HepG2 (cell line): ENCODE data around the gene PNPLA2. TPM values are rescaled to one million over a fixed set of nuclear protein-coding genes. Genes with fewer than 3 reads are reported as not detected.
A peak's percentile ranks its signal among the peaks of the same experiment; 100 is the strongest.

Source experiments
- ATAC-seq: fragments of 200-7000 bp; cut with Tn5 transposase; 3 replicates; pipeline ENCODE4 v1.9.1; 2020; ENCODE audit warnings: mild to moderate bottlenecking, moderate library complexity
- BruUV-seq: library from RNA; stranded (reverse); fragments of 400-500 nt; replicated peaks from 2 replicates; lab custom pipeline; 2021; lab: Mats Ljungman, UMichigan
- CTCF ChIA-PET: fragments of 300-600 bp; formaldehyde crosslinking; extraction: SDS; loops from one replicate; lab custom pipeline; 2021; ENCODE audit warnings: low total read pairs, inconsistent platforms, low intra/inter-chr PET ratio; lab: Yijun Ruan, JAX
- POLR2A ChIA-PET: fragments of 350-600 bp; sonication (Branson Sonifier 250); formaldehyde crosslinking; loops from one replicate; lab custom pipeline; 2020; ENCODE audit warnings: antibody characterized with exemption, inconsistent platforms; lab: Yijun Ruan, JAX
- DNase-seq: peaks from one replicate; pipeline ENCODE4 v3.0.0-alpha.2; 2015; ENCODE audit warnings: low spot score
- FAIRE-seq: peaks from 3 replicates; lab custom pipeline; 2011; peaks lifted over from hg19 to GRCh38; lab: Jason Lieb, UNC
- H2AFZ ChIP-seq: one replicate; pipeline ENCODE4 v1.6.1; 2011; ENCODE audit warnings: low read length, inconsistent platforms
- H3K27ac ChIP-seq: fragments of 300-600 bp; 3 replicates; pipeline ENCODE4 v1.8.0; 2011; ENCODE audit warnings: mixed run types, mild to moderate bottlenecking, mixed read lengths, low read length, inconsistent platforms; ENCODE audit not compliant: insufficient read depth; ENCODE audit errors: extremely low read length
- H3K27me3 ChIP-seq, 2 experiments: fragments of 200-600 bp in 1 of 2; 2 replicates in 1 of 2; 3 replicates in 1 of 2; pipeline versions ENCODE4 v1.6.0 to v1.8.0; 2011; ENCODE audit warnings: low read length in 2 of 2, mild to moderate bottlenecking in 2 of 2, moderate library complexity in 2 of 2, inconsistent platforms in 1 of 2; ENCODE audit not compliant: insufficient read depth in 2 of 2, control insufficient read depth in 1 of 2
- H3K36me3 ChIP-seq, 2 experiments: fragments of 200-600 bp in 1 of 2; replicated peaks in 1 of 2; 2 replicates in 1 of 2; 3 replicates in 1 of 2; pipeline versions ENCODE4 v1.5.1 to v1.8.0; 2011; ENCODE audit warnings: low read length in 2 of 2, inconsistent platforms in 1 of 2; ENCODE audit not compliant: insufficient read depth in 2 of 2, control insufficient read depth in 1 of 2
- H3K4me1 ChIP-seq: 2 replicates; pipeline ENCODE4 v1.5.1; 2012; ENCODE audit warnings: low read length, inconsistent platforms; ENCODE audit not compliant: insufficient read depth
- H3K4me2 ChIP-seq: 2 replicates; pipeline ENCODE4 v1.6.0; 2011; ENCODE audit warnings: low read depth, low read length, inconsistent platforms
- H3K4me3 ChIP-seq, 3 experiments: fragments of 200-600 bp in 1 of 3; sonication (generic), shearing (Covaris generic) in 1 of 3; replicated peaks in 1 of 3; 2 replicates each; pipeline ENCODE4 v1.5.1; 2011 to 2016; ENCODE audit warnings: low read length in 3 of 3, inconsistent platforms in 2 of 3, low read depth in 2 of 3, mild to moderate bottlenecking in 2 of 3, control low read depth in 1 of 3, mixed read lengths in 1 of 3; ENCODE audit not compliant: insufficient read depth in 1 of 3
- H3K79me2 ChIP-seq: one replicate; pipeline ENCODE4 v1.6.1; 2011; ENCODE audit warnings: low read length, inconsistent platforms; ENCODE audit not compliant: insufficient read depth
- H3K9ac ChIP-seq: 2 replicates; pipeline ENCODE4 v1.6.0; 2011; ENCODE audit warnings: mild to moderate bottlenecking, low read depth, low read length, inconsistent platforms; ENCODE audit not compliant: insufficient read depth
- H3K9me3 ChIP-seq: 2 replicates; pipeline ENCODE4 v1.5.1; 2012; ENCODE audit warnings: mild to moderate bottlenecking, low read length
- H4K20me1 ChIP-seq: 2 replicates; pipeline ENCODE4 v1.6.0; 2011; ENCODE audit warnings: inconsistent platforms, mild to moderate bottlenecking, low read length, moderate library complexity; ENCODE audit not compliant: insufficient read depth
- KLF16 ChIP-seq, 2 experiments: sonication (generic) in 1 of 2; formaldehyde crosslinking in 1 of 2; IDR thresholded peaks; 2 replicates each; pipeline versions ENCODE4 v1.6.1 to v1.8.0; 2016 to 2023; ENCODE audit warnings: missing genetic modification reagents in 2 of 2, missing compliant biosample characterization in 1 of 2
- MAX ChIP-seq: IDR thresholded peaks from 2 replicates; pipeline ENCODE4 v1.6.1; 2012; ENCODE audit warnings: inconsistent platforms
- MIER2 ChIP-seq: IDR thresholded peaks from 2 replicates; pipeline ENCODE4 v1.6.1; 2016; ENCODE audit warnings: missing biosample characterization, missing genetic modification reagents
- POLR2A ChIP-seq, 2 experiments: IDR thresholded peaks; 2 replicates each; pipeline ENCODE4 v1.6.1; 2011; ENCODE audit warnings: low read depth in 2 of 2, low read length in 2 of 2, mild to moderate bottlenecking in 1 of 2, moderate library complexity in 1 of 2; ENCODE audit not compliant: insufficient read depth in 1 of 2
- RBFOX2 ChIP-seq: fragments of 200-400 bp; formaldehyde crosslinking; IDR thresholded peaks from 2 replicates; pipeline ENCODE4 v1.6.1; 2017; ENCODE audit warnings: low read depth, mild to moderate bottlenecking, low read length
- TOE1 ChIP-seq: sonication (generic); formaldehyde crosslinking; IDR thresholded peaks from 2 replicates; pipeline ENCODE4 v1.4.0; 2020; ENCODE audit warnings: mild to moderate bottlenecking, missing genetic modification reagents
- ZFP36L2 ChIP-seq: sonication (generic); formaldehyde crosslinking; IDR thresholded peaks from 2 replicates; pipeline ENCODE4 v1.4.0; 2020; ENCODE audit warnings: missing genetic modification reagents
- ZNF24 ChIP-seq: fragments of 450-650 bp; IDR thresholded peaks from 2 replicates; pipeline ENCODE4 v1.6.1; 2017; ENCODE audit warnings: antibody characterized with exemption, mild to moderate bottlenecking
- ZNF484 ChIP-seq: sonication (generic); formaldehyde crosslinking; IDR thresholded peaks from 2 replicates; pipeline ENCODE4 v1.5.1; 2020; ENCODE audit warnings: mild to moderate bottlenecking, low read depth, missing genetic modification reagents, borderline replicate concordance
- ZNF543 ChIP-seq: sonication (generic); formaldehyde crosslinking; IDR thresholded peaks from 2 replicates; pipeline ENCODE4 v1.4.0; 2020; ENCODE audit warnings: mild to moderate bottlenecking, missing genetic modification reagents
- ZNF577 ChIP-seq: sonication (generic); formaldehyde crosslinking; IDR thresholded peaks from 2 replicates; pipeline ENCODE4 v1.4.0; 2020; ENCODE audit warnings: mild to moderate bottlenecking, low read depth, missing genetic modification reagents, borderline replicate concordance
- ZNF766 ChIP-seq: sonication (generic); formaldehyde crosslinking; IDR thresholded peaks from 2 replicates; pipeline ENCODE4 v1.5.0; 2020; ENCODE audit warnings: missing genetic modification reagents, borderline replicate concordance
- whole genome bisulfite sequencing: methylation state at CpG from one replicate; pipeline ENCODE4 v1.1.6; 2017; ENCODE audit warnings: low lambda C conversion rate; 5-methylcytosine and 5-hydroxymethylcytosine counted together
- in situ Hi-C: cut with HindIII; loops from 2 replicates; pipeline ENCODE4 v1.10.0; 2017; ENCODE audit warnings: low pct_unique_long_range_greater_than_20kb; ENCODE audit not compliant: extremely low pct_ligation_motif_present
- intact Hi-C: fragments of 100-400 bp; cut with micrococcal nuclease; formaldehyde crosslinking; loops from one replicate; pipeline ENCODE4 v1.10.0; 2022; ENCODE audit not compliant: unreplicated experiment
- polyA plus RNA-seq, 8 experiments: library from polyadenylated mRNA; depleted of rRNA in 3 of 8; stranded (reverse) in 7 of 8; unstranded in 1 of 8; fragments of >200 nt; fragmentation: Illumina TruSeq in 4 of 8; extraction: Trizol in 4 of 8; gene quantifications; 2 replicates each; pipeline versions ENCODE4 v1.2.1 to v1.2.3, GENCODE V29; 2011 to 2016; ENCODE audit warnings: low read depth in 4 of 8, missing spikeins in 1 of 8, mixed read lengths in 1 of 8; ENCODE audit not compliant: insufficient read depth in 1 of 8
- total RNA-seq, 5 experiments: library from RNA; depleted of rRNA; stranded (reverse); fragments of >200 nt; fragmentation: Illumina TruSeq; extraction: Trizol; gene quantifications; 2 replicates each; pipeline ENCODE4 v1.2.3, GENCODE V29; 2016; ENCODE audit warnings: low read depth in 1 of 5
- TF ChIP-seq, protein P1 (sequence below): sonication (generic); formaldehyde crosslinking; IDR thresholded peaks from 2 replicates; pipeline ENCODE4 v1.5.0; 2020; ENCODE audit warnings: missing genetic modification reagents
- TF ChIP-seq, protein P2 (sequence below): IDR thresholded peaks from 2 replicates; pipeline ENCODE4 v1.6.1; 2016; ENCODE audit warnings: missing biosample characterization, missing genetic modification reagents, low read depth

The PNPLA2 gene
- total and polyA plus RNA-seq, 2 of the 13 experiments (the other 11 are each of a cell fraction or from before 2014, with no cell fraction given), result 10.5 to 43.2 TPM

GRCh38 chr11:837990-838307 is 19.2 kb downstream of the PNPLA2 start:
- H3K9ac ChIP-seq, result no peak overlapping the region
- H3K4me3 ChIP-seq, result no peak overlapping the region
- intact Hi-C loops (no loop called here), in situ Hi-C loops (no loop called here)
- no peak for FAIRE-seq
- H3K4me2 ChIP-seq, result no peak overlapping the region
- H3K27ac ChIP-seq, result peak overlapping the region; percentile 53
- H4K20me1 ChIP-seq, result peaks cover 20% of the 10 kb centered on the region; the same call in 1 of the 2 replicates
- no peak for DNase-seq
- peaks cover 9 to 36% of the 10 kb centered on the region in 2 experiments for H3K36me3 ChIP-seq
- peak; percentile 0; the same call in 1 of the 3 replicates for ATAC-seq
- H3K79me2 ChIP-seq, result peaks cover 36% of the 10 kb centered on the region
- ChIA-PET POLR2A (interaction anchor here (0.7 to 16.1 kb wide), 7 partner anchors 8 to 84 kb away, joined by 3 to 264 read pairs (median 6); partner anchors contain the start of genes CD151, CRACR2B, PIDD1 and PNPLA2), CTCF (no interaction called here)
- no TSS peak for BruUV-seq
- WGBS, result 100% methylated on average over 1 of the region's 8 CpGs
- no peaks in the 10 kb centered on the region for H3K27me3 ChIP-seq
- peaks cover 65% of the 10 kb centered on the region for H3K4me1 ChIP-seq
- TF ChIP-seq, protein P1, sequence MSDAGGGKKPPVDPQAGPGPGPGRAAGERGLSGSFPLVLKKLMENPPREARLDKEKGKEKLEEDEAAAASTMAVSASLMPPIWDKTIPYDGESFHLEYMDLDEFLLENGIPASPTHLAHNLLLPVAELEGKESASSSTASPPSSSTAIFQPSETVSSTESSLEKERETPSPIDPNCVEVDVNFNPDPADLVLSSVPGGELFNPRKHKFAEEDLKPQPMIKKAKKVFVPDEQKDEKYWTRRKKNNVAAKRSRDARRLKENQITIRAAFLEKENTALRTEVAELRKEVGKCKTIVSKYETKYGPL (CRISPR knock-in tag), result no peak
- TF ChIP-seq ZNF24 (no peak), TOE1 (CRISPR knock-in tag) (no peak), MIER2 (CRISPR knock-in tag) (no peak), RBFOX2 (peak; percentile 10; the same call in 1 of the 2 replicates), POLR2A (IDR thresholded peaks at IDR 0.05; ENCODE audit: insufficient read depth in 1 of 2, low read depth in 2 of 2, low read length in 2 of 2) (peak in 1 of 2 experiments; percentile 6; a peak in 1 of 4 replicates)
- H2AFZ ChIP-seq, result no peak overlapping the region
- H3K9me3 ChIP-seq, result no peaks in the 10 kb centered on the region

GRCh38 chr11:838441-839279 is 19.9 kb downstream of the PNPLA2 start:
- peaks cover 9 to 36% of the 10 kb centered on the region in 2 experiments for H3K36me3 ChIP-seq
- ChIA-PET POLR2A (interaction anchor here (0.7 to 16.1 kb wide), 6 partner anchors 9 to 83 kb away, joined by 3 to 264 read pairs (median 10); partner anchors contain the start of genes CD151, CRACR2B, PIDD1 and PNPLA2), CTCF (no interaction called here)
- H3K4me1 ChIP-seq, result peaks cover 63% of the 10 kb centered on the region
- intact Hi-C loops, result no loop called here
- WGBS, result 38% methylated on average over 11 of the region's 17 CpGs
- H3K4me2 ChIP-seq, result peak overlapping the region; percentile 19
- no peak overlapping the region for H3K4me3 ChIP-seq
- H3K9me3 ChIP-seq, result no peaks in the 10 kb centered on the region
- peak; percentile 95 for FAIRE-seq
- H3K9ac ChIP-seq, result peak overlapping the region; percentile 47; the same call in 1 of the 2 replicates
- peaks cover 20% of the 10 kb centered on the region; the same call in 1 of the 2 replicates for H4K20me1 ChIP-seq
- ATAC-seq, result peak; percentile 46
- in situ Hi-C loops, result no loop called here
- peak; percentile 82 for DNase-seq
- no TSS peak for BruUV-seq
- peak overlapping the region; percentile 53 for H3K27ac ChIP-seq
- H3K27me3 ChIP-seq, result no peaks in the 10 kb centered on the region
- no peak overlapping the region for H2AFZ ChIP-seq
- peaks cover 36% of the 10 kb centered on the region for H3K79me2 ChIP-seq
- TF ChIP-seq, protein P2, sequence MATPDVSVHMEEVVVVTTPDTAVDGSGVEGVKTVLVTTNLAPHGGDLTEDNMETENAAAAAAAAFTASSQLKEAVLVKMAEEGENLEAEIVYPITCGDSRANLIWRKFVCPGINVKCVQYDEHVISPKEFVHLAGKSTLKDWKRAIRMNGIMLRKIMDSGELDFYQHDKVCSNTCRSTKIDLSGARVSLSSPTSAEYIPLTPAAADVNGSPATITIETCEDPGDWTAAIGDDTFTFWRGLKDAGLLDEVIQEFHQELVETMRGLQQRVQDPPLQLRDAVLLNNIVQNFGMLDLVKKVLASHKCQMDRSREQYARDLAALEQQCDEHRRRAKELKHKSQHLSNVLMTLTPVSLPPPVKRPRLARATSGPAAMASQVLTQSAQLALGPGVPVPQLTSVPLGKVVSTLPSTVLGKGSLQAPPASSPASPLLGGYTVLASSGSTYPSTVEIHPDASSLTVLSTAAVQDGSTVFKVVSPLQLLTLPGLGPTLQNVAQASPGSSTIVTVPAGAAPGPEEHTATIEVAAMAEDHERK (CRISPR knock-in tag), result no peak
- TF ChIP-seq ZFP36L2, result no peak
- TF ChIP-seq ZNF577 (CRISPR knock-in tag), result no peak
- no peak for TF ChIP-seq ZNF484
- peak; percentile 98 for TF ChIP-seq MAX
- TF ChIP-seq KLF16 (CRISPR knock-in tag; IDR thresholded peaks at IDR 0.05), result peak; percentile 22 to 82; a peak in 2 of 4 replicates
- TF ChIP-seq ZNF543 (CRISPR knock-in tag), result peak; percentile 91
- TF ChIP-seq ZNF766, result no peak
